GM18508 (cell line): Measurements from ENCODE around the gene DMBX1.

ENCODE experiments used
- ATAC-seq: cut with Tn5 transposase; IDR thresholded peaks from one replicate; pipeline ENCODE4 v1.9.1; 2021; ENCODE audit warnings: moderate number of reproducible peaks; ENCODE audit not compliant: insufficient read depth, unreplicated experiment

DMBX1 gene

GRCh38 chr1:46458846-46459245, 30.8 kb upstream of the DMBX1 start:
- ATAC-seq, result no peak

GRCh38 chr1:46459315-46459714, 30.3 kb upstream of the DMBX1 start:
- no peak for ATAC-seq

GRCh38 chr1:46461017-46461808, 28.4 kb upstream of the DMBX1 start:
- no peak for ATAC-seq

- no peak for ATAC-seq
Measured at GRCh38 chr1:46461809-46462448, 27.7 kb upstream of the DMBX1 start.

- ATAC-seq, result no peak
Measured at GRCh38 chr1:46464013-46464548, 25.6 kb upstream of the DMBX1 start.

- no peak for ATAC-seq
Measured at GRCh38 chr1:46464915-46465314, 24.7 kb upstream of the DMBX1 start.

- no peak for ATAC-seq
Measured at GRCh38 chr1:46465981-46466476, 23.6 kb upstream of the DMBX1 start.

GRCh38 chr1:46466477-46467182, 23.0 kb upstream of the DMBX1 start:
- ATAC-seq, result no peak

- no peak for ATAC-seq
Measured at GRCh38 chr1:46467183-46467504, 22.5 kb upstream of the DMBX1 start.

GRCh38 chr1:46469881-46470280, 19.8 kb upstream of the DMBX1 start:
- ATAC-seq, result no peak

GRCh38 chr1:46471848-46472492, 17.7 kb upstream of the DMBX1 start:
- ATAC-seq, result no peak

GRCh38 chr1:46472498-46473181, 17.0 kb upstream of the DMBX1 start:
- no peak for ATAC-seq

GRCh38 chr1:46473991-46474390, 15.6 kb upstream of the DMBX1 start:
- no peak for ATAC-seq

- no peak for ATAC-seq
Measured at GRCh38 chr1:46474570-46474969, 15.1 kb upstream of the DMBX1 start.

- no peak for ATAC-seq
Measured at GRCh38 chr1:46476673-46477072, 13.0 kb upstream of the DMBX1 start.

GRCh38 chr1:46477153-46477929, 12.3 kb upstream of the DMBX1 start:
- no peak for ATAC-seq

GRCh38 chr1:46478721-46479485, 10.7 kb upstream of the DMBX1 start:
- ATAC-seq, result no peak

- ATAC-seq, result no peak
Measured at GRCh38 chr1:46479744-46480350, 9.8 kb upstream of the DMBX1 start.
